ENCODE results near the gene FBXO24. TPM values are rescaled to one million over a fixed set of nuclear protein-coding genes. Genes with fewer than 3 reads are reported as not detected.

The FBXO24 gene
- total and polyA plus RNA-seq, 2 of the 8 experiments (the other 6 are each of a cell fraction or from before 2014, with no cell fraction given) = 0.35 to 0.57 TPM

- Histone ChIP-seq H4K91ac (replicated peaks; ENCODE audit: insufficient read length, low read length) (no peak overlapping the region), H2BK12ac (ENCODE audit: low read depth, low read length) (no peak overlapping the region)
Measured at GRCh38 chr7:100574362-100575205, 11.5 kb upstream of the FBXO24 start.

More at GRCh38 chr7:100574362-100575205, 11.5 kb upstream of the FBXO24 start:
- Histone ChIP-seq H2AK5ac (ENCODE audit: low read depth, low read length) (no peak overlapping the region), H3K18ac (ENCODE audit: extremely low read depth, low read length) (no peak overlapping the region), H2BK5ac (ENCODE audit: low read depth, low read length) (no peak overlapping the region), H3K27ac (ENCODE audit: low read depth, low read length) (no peak overlapping the region), H3K4me3 (ENCODE audit: extremely low read depth in 1 of 4, insufficient read depth in 2 of 4, low read depth in 3 of 4, low read length in 4 of 4) (no peak overlapping the region), H2AFZ (ENCODE audit: low read length) (no peak overlapping the region), H3K4me2 (ENCODE audit: insufficient read depth in 1 of 2, low read depth in 2 of 2, low read length in 2 of 2) (no peak overlapping the region), H3K14ac (ENCODE audit: insufficient read length) (no peak overlapping the region), H3K27me3 (replicated peaks in 1 of 4; ENCODE audit: control insufficient read depth in 3 of 4, extremely low read depth in 1 of 4, insufficient read depth in 3 of 4, low read length in 3 of 4) (peaks cover 0 to 4% (median under 1%) of the 10 kb centered on the region in 4 experiments; a peak in 1 of 7 replicates), H3K9me3 (ENCODE audit: insufficient read depth in 2 of 2, low read depth in 1 of 2, low read length in 1 of 2) (no peaks in the 10 kb centered on the region), H3K79me2 (ENCODE audit: control insufficient read depth in 1 of 2, insufficient read depth in 2 of 2, low read length in 2 of 2) (no peaks in the 10 kb centered on the region), H2BK20ac (ENCODE audit: low read length) (no peak overlapping the region), H2BK120ac (replicated peaks; ENCODE audit: low read depth, low read length) (no peak overlapping the region), H4K8ac (ENCODE audit: extremely low read depth, insufficient read depth, low read length) (no peak overlapping the region), H3K9ac (replicated peaks in 1 of 4; ENCODE audit: extremely low read depth in 1 of 4, low read depth in 3 of 4, low read length in 3 of 4) (no peak overlapping the region), H4K20me1 (replicated peaks in 1 of 2; ENCODE audit: control insufficient read depth in 1 of 2, insufficient read depth in 2 of 2, low read length in 2 of 2) (peaks cover 0 to 10% of the 10 kb centered on the region in 2 experiments), H2BK15ac (ENCODE audit: low read length) (no peak overlapping the region), H3K4me1 (replicated peaks in 1 of 4; ENCODE audit: control insufficient read depth in 3 of 4, insufficient read depth in 4 of 4, low read length in 3 of 4) (peaks cover 0 to 26% (median 20%) of the 10 kb centered on the region in 4 experiments; a peak in 6 of 7 replicates), H3K4ac (replicated peaks; ENCODE audit: insufficient read length, low read depth, low read length) (no peak overlapping the region), H3K23ac (ENCODE audit: insufficient read length) (no peak overlapping the region), H3K36me3 (ENCODE audit: control insufficient read depth in 2 of 4, insufficient read depth in 4 of 4, low read length in 3 of 4) (peaks cover 3 to 24% (median 16%) of the 10 kb centered on the region in 4 experiments; a peak in 5 of 8 replicates), H4K5ac (ENCODE audit: insufficient read length, low read depth, low read length) (no peak overlapping the region), H3K56ac (replicated peaks; ENCODE audit: insufficient read length, low read depth, low read length) (no peak overlapping the region), H3K23me2 (ENCODE audit: low read depth, low read length) (peaks cover 7% of the 10 kb centered on the region; the same call in 1 of the 2 replicates), H3K79me1 (ENCODE audit: low read depth, low read length) (peaks cover 2% of the 10 kb centered on the region; the same call in 1 of the 2 replicates)
- no peak for DNase-seq (ENCODE audit: low read depth in 1 of 2, low spot score in 2 of 2)
- TF ChIP-seq ASH2L (IDR thresholded peaks at IDR 0.05; ENCODE audit: low read length) (no peak), SRF (IDR thresholded peaks at IDR 0.05; ENCODE audit: low read depth, low read length) (no peak), SIRT6 (IDR thresholded peaks at IDR 0.05; ENCODE audit: low read length) (no peak), SP4 (IDR thresholded peaks at IDR 0.05; ENCODE audit: low read length) (no peak), RAD21 (IDR thresholded peaks at IDR 0.05 in 1 of 2, conservative IDR thresholded peaks at IDR 0.05 in 1 of 2; ENCODE audit: low read depth in 2 of 2, low read length in 2 of 2) (no peak), JUND (IDR thresholded peaks at IDR 0.05; ENCODE audit: low read length) (no peak)
- ChIA-PET POLR2A (ENCODE audit: partially characterized antibody) (interaction anchor here (0.6 to 4.8 kb wide), 2 partner anchors 10 to 14 kb away, joined by 3 to 83 read pairs; partner anchors contain the start of genes FBXO24 and LRCH4), CTCF (ENCODE audit: partially characterized antibody) (interaction anchor here (0.9 to 4.8 kb wide), 5 partner anchors 10 to 181 kb away, joined by 3 to 53 read pairs (median 5); partner anchors contain the start of genes FBXO24 and LRCH4)
- FAIRE-seq = no peak
- WGBS, 2 experiments (ENCODE audit: extremely low coverage in 1 of 2, insufficient coverage in 1 of 2, insufficient read length in 1 of 2, insufficient replicate concordance in 2 of 2, low coverage in 1 of 2, low lambda C conversion rate in 2 of 2, missing lambda C conversion rate in 1 of 2) = 95% methylated on average over 29 of the region's 44 CpGs; no CpG with 5 or more reads in 1 of the 2 experiments

All from H1 (cell line).